Nephron progenitor cell (in vitro differentiated cells): ENCODE measurements around the gene FAM43B.

Experiments used
- DNase-seq: peaks from one replicate; pipeline ENCODE4 v3.0.0; 2021
- H3K27ac Mint-ChIP-seq: 2 replicates; pipeline ENCODE4 v1.8.0; 2021; ENCODE audit warnings: mild to moderate bottlenecking, moderate library complexity, mixed read lengths
- H3K27me3 Mint-ChIP-seq: 2 replicates; pipeline ENCODE4 v1.8.0; 2021; ENCODE audit warnings: mild to moderate bottlenecking, low read depth, mixed read lengths; ENCODE audit not compliant: poor library complexity
- H3K36me3 Mint-ChIP-seq: 2 replicates; pipeline ENCODE4 v1.8.0; 2021; ENCODE audit warnings: low read depth, mixed read lengths
- H3K4me1 Mint-ChIP-seq: 2 replicates; pipeline ENCODE4 v1.8.0; 2021; ENCODE audit warnings: mixed read lengths
- H3K4me3 Mint-ChIP-seq: 2 replicates; pipeline ENCODE4 v1.8.0; 2021; ENCODE audit warnings: mild to moderate bottlenecking, moderate library complexity, mixed read lengths
- H3K9me3 Mint-ChIP-seq: 2 replicates; pipeline ENCODE4 v1.8.0; 2021; ENCODE audit warnings: mild to moderate bottlenecking, moderate library complexity, mixed read lengths
- CTCF ChIP-seq: fragments of 200-600 bp; sonication (generic); IDR thresholded peaks from 2 replicates; pipeline ENCODE4 v1.5.0; 2021; ENCODE audit warnings: antibody characterized with exemption

FAM43B gene

GRCh38 chr1:20601129-20601825, 48.9 kb downstream of the FAM43B start:
- TF ChIP-seq CTCF, result no peak
- no peak for DNase-seq
- Mint-ChIP-seq H3K4me3 (no peak overlapping the region), H3K27ac (no peak overlapping the region), H3K27me3 (peaks cover under 1% of the 10 kb centered on the region), H3K4me1 (no peaks in the 10 kb centered on the region), H3K36me3 (no peaks in the 10 kb centered on the region), H3K9me3 (no peaks in the 10 kb centered on the region)

GRCh38 chr1:20602851-20603450, 50.6 kb downstream of the FAM43B start:
- Mint-ChIP-seq H3K36me3 (no peaks in the 10 kb centered on the region), H3K27me3 (peaks cover 3% of the 10 kb centered on the region), H3K9me3 (no peaks in the 10 kb centered on the region), H3K4me1 (no peaks in the 10 kb centered on the region), H3K27ac (no peak overlapping the region), H3K4me3 (no peak overlapping the region)
- DNase-seq, result no peak
- no peak for TF ChIP-seq CTCF

GRCh38 chr1:20603504-20604464, 51.4 kb downstream of the FAM43B start:
- no peak for DNase-seq
- Mint-ChIP-seq H3K27ac (no peak overlapping the region), H3K27me3 (peaks cover 3% of the 10 kb centered on the region), H3K4me1 (no peaks in the 10 kb centered on the region), H3K9me3 (no peaks in the 10 kb centered on the region), H3K36me3 (no peaks in the 10 kb centered on the region), H3K4me3 (no peak overlapping the region)
- TF ChIP-seq CTCF, result no peak
